Raji (cell line): Measurements from ENCODE around the gene ZBTB18.

ENCODE experiments used
- POLR2A ChIP-seq: IDR thresholded peaks from 2 replicates; pipeline ENCODE4 v1.6.1; 2011; ENCODE audit warnings: low read depth, low read length, control low read depth; ENCODE audit not compliant: insufficient read depth

ZBTB18 gene

DNA sequence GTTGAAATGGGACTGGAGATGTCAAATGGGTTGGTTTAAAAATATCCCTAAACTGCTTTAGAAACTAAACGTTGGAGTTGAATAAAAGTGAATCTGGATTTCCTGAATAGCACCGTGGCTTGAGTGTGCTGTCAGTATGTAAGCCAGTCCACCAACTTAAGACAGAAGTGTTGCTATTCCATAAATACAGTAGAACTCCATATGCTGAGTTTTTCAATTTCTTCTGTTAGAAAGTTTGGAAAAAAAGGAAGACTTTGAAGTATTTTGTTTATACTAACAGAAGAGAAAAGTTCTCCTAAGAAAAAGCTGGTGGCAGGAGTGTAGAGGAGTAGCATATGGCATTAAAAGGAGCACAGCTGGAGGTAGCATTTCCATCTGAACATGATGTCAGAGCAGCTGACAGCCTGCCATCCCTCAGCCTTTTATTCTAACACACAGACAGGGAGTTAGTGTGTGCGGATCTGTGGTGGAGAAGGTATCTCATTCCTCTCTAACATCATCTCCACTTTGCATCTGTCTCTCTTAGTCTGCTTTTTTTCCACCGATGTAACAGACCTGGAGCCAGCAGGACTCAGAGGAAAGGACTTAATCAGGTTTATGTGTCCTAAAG lies at the start of gene ZBTB18:
ZBTB18 (plus strand) TSS at position 449 of the 610 bp plus-strand sequence; CDS start at position 598, 149 bp downstream.
- TF ChIP-seq POLR2A, result no peak

DNA sequence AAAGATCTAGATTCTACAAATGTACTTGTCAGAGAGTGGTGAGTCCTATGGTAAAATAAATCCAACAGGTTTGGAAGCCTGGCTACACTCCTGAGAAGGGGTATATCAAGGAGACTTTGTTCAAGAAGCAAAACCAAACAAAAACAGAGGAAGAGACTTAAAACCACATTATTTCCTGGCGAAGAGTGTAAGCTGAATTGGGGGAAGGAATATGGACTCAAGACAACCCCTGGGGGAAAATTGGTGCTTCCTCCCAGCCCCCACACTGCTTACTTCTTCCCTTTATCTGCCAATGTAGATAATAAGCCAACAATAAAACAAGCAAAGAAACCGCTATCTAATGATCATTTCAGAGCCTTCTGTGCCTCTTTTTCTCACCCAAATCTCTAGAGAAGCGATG lies 48.4 kb upstream of the ZBTB18 start:
- no peak for TF ChIP-seq POLR2A

DNA sequence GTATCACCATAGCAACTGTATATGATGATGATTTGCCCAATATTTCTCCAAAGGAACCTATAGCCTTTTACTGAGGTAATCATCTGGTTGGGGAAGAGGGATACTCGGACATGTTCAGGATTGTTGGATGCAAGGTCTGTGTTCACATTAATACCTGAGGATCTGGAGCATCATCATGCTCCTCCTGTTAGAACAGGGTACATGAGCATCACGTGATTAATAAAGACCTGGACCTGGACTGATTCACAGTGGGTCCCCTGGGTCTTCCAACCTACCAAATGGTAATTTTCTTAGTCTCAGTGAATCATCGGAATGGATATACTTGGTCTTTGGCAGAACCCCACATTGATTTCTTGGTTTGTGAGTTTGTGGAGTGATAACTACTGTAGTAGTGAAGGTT lies 45.6 kb upstream of the ZBTB18 start:
- TF ChIP-seq POLR2A, result no peak

DNA sequence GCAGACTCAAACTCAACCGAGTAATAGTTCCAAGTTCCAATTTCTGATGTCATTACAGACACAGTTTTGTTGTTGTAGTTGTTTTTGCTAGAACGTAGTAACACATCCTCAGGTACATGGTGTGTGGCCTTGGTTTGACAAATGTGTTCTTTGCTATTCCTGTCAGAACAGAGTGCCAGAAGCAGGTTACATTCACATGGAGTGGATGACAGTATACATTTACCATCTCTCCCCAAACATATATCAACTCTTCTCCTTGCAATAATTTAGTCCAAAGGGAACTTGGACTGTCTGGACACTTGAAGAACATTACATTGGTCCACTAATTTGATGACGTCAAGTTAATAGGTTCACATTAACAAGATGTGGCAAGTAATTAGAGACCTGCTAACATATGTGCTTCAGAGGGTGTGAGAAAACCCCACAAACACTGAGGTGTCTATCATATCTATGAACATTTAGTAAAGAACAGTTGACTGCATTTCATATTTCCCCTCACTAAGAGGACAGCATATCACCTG lies 44.6 kb upstream of the ZBTB18 start:
- no peak for TF ChIP-seq POLR2A

DNA sequence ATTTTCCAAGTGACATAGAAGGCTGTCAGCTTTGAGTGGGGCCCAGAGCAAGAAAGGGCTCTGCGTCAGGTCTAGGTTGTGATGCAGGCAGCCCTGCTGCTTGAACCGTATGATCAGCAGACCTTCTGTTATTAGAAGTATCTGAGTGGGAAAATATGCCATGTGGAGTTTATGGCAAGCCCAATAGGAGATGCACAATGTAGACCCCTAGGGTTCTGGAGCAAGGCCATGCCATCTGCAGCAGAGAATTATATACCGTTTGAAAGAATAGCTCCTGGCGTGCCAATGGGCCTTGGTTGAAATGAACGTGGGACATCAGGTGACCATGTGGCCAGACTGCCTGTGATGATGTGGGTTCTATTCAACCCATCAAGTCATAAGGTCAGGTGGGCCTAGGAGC lies 44.1 kb upstream of the ZBTB18 start:
- TF ChIP-seq POLR2A, result no peak

DNA sequence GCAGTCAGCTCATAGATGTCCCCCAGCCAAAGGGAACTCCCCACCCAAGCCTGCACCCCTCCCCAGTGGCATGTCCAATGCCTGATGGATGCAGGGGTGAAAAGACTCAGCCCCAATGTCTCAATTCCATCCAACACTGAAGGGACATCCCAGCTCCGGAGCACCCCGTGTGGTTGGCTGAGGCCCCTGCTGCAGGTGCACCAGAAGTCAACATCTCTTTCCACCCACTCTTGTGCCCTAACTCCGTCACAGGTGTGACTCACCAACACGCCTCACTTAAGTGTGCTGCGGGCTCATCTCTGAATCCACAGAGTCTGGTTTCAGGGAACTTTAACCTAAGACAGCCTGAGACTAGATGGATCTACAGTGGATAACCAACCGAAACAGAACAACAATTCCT lies 40.9 kb upstream of the ZBTB18 start:
- no peak for TF ChIP-seq POLR2A

DNA sequence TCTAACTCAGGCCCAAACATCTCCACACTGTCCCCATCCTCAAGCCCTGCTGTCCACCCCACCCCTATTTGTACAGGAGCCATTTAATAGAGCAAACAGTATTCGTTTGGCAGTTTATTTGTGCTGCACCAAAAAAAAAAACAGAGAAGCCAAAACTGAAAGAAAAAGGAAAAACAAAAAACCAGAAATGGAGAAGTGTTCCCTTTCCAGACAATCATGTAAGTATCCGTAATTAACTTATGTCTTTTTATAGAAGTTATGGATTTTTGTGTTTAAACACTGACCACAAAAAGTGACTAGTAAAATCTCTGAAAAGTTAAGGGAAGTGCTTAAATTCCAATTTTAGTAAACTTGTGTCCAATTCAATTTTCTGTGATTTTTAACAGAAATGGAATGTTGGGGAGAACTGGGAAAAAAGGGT lies 40.4 kb upstream of the ZBTB18 start:
- TF ChIP-seq POLR2A, result no peak

DNA sequence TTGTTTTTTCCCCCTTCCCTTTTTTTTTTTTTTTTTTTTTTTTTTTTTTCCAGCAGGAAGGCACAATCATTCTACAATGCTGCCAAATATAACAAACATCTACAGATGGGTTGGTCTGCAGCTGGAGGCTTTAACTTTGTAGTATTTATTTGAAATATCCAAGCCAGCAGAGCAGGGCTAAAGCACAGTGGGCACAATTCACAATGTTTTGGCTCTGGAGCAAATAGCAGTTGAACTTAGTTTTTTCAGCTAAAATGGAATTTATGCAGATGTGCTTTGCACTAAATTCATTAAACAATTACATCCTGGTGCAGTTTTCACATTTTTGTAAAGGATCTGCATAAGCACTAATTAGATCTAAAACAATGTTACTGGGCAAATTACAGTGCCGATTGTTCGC lies 39.8 kb upstream of the ZBTB18 start:
- no peak for TF ChIP-seq POLR2A

DNA sequence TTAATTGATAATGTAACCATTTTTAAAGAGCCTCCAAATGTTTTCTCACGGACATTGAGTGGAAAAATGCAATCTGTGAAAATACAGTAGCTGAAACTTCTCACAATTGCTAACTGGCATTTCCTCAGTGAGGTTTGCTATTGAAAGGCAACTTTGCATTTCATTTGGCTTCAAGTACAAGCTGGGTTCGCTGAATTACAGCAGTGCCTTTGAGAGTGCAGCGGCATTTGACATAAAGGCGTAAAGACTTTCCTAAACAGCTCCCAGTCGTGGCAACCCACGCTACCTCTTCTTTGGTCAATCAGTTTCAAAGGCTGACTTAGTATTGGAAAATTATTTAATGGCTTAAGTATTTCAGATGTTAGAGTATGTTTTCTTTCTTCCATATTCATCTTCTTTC lies 39.3 kb upstream of the ZBTB18 start:
- no peak for TF ChIP-seq POLR2A

DNA sequence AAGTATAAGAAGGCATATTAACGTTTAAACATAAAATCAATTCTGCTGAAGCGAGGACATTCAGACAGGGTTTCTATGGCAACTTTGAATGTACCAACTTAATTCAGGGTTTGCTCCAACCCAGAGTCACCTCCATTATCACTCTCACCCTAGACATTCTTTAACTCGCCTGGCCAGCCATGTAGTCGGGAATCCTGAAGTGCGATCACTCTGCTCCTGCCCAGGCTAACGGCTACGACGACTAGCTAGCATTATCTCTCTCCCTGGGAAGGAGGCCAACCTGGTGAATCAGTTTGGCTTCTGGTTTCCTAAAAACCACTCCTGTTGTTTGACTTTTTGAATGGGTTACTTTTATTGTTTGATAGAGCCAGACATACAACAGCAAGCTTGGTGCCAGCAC lies 38.9 kb upstream of the ZBTB18 start:
- no peak for TF ChIP-seq POLR2A

DNA sequence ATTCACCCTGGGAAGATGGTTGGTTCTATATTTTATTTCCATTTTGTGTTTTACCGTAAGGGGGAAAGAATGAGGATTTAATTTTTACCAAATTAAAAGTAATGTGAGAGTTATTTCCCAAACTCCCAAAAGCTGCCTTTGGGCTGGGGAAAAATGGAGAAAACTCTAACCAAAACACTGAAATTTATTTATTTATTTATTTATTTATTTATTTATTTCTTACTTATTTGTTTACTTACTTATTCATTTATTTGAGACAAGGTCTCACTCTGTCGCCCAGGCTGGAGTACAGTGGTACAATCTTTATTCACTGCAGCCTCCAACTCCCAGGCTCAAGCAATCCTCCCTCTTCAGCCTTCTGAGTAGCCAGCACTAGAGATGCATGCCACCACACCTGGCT lies 38.0 kb upstream of the ZBTB18 start:
- TF ChIP-seq POLR2A, result no peak

DNA sequence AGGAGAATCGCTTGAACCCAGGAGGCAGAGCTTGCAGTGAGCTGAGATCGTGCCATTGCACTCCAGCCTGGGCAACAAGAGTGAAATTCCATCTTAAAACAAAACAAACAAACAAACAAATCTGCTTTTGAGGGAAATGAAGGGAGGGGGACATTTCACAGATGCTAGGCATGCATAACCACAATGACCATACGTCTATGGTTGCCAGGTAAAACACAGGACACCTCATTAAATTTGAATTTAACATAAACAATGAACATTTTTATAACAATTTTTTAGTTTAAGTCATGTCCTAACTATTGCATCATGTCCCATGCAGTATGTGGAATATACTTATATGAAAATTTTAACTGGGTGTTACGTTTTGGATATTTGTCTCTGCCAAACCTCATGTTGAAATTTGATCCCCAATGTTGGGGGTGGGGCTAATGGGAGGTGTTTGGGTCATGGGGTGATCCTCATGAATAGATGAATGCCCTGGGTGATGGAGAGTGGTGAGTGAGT lies 31.0 kb upstream of the ZBTB18 start:
- TF ChIP-seq POLR2A, result no peak

DNA sequence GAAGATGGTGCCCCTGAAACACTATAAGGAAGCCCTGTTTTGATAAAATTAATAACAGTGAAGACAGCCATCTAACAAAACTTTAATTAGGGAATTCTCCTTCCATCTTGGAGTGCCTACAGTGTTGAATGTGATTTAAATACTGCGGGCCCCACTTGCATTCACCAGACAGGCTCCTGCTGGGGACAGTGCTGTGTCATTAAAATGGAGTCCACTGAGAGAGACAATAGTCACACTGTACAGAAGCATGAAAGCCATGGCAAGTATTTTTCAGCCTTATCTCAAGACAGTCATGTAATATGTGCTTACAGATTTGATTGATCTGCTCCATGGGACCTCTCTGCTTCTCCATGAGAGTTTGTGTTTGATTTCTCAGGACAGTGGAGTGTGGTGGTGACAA lies 29.7 kb upstream of the ZBTB18 start:
- no peak for TF ChIP-seq POLR2A

DNA sequence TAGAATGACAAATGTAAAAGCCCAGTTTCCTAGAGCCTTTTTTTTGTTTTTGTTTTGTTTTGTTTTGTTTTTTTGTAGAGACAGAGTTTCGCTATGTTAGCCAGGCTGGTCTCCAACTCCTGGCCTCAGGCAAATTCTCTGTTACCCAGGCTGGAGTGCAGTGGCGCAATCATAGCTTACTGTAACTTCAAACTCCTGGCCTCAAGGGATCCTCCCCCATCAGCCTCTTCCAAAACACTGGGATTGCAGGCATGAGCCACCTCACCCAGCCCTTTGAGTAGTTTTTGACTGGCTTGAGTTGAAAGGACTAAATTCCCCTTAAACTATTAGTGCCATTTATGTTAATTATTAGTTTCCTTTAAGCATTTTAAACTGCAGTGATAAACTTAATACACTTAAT lies 28.8 kb upstream of the ZBTB18 start:
- no peak for TF ChIP-seq POLR2A

DNA sequence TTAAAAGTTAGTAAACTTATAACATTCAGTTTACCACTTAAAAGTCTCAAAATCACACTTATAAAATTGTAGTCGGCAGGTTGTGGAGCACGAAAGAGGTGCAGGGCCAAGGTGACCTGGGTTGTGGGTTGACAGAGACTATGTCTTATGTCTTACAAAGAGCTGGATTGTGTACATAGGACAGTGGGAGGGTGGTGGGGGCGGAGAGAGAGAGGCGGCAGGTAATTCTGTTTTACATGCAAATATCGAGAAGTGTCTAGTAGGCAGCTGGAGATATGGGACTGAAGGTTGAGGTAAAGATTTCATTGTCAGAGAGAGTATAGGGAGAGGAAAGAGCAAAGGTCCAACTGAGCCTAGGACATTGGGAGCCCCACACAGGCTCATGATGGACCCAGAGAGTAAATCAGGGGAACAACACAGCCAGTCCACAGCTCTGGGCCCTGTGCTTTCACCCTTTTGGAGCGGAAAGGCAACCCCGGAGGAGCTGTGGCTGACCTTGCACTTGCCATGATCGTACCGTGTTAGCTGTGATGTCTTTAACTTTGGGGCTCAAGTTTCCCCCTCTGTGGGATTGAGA lies 28.1 kb upstream of the ZBTB18 start:
- TF ChIP-seq POLR2A, result no peak

DNA sequence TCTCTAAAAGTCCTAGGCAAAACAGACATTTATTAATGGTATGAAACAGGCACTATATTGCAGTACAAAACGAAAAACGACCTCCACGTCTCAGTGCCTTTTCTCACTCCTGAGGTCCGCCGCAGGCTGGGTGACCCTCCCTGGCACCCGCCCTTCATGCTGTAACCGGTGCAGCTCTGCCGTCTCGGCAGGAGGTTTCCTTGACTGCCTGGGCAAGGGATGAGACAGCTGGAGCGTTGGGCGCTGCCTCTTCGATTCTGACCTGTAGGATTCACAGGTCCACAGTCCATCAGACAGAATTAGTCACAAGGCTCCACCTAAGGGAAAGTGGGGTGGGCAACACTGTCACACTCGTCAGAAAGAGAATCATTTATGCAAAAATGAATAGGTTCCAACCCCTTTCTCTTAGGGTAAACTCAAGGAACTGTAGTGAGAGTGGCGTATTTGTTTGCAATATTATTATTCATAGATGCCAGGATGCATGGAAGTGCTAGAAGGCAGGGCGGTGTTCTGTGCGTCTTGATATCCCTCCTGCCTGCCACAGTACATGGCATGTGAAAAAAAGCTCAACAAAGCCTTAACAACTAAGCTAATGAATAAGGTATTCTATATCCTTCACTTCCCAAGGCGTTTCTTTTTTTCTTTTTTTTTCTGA lies 23.5 kb upstream of the ZBTB18 start:
- no peak for TF ChIP-seq POLR2A
